GM21390 (cell line): ENCODE results near the gene IQSEC3.

Experiments used
- ATAC-seq: cut with Tn5 transposase; IDR thresholded peaks from one replicate; pipeline ENCODE4 v1.9.1; 2021; ENCODE audit not compliant: unreplicated experiment

IQSEC3 gene

DNA sequence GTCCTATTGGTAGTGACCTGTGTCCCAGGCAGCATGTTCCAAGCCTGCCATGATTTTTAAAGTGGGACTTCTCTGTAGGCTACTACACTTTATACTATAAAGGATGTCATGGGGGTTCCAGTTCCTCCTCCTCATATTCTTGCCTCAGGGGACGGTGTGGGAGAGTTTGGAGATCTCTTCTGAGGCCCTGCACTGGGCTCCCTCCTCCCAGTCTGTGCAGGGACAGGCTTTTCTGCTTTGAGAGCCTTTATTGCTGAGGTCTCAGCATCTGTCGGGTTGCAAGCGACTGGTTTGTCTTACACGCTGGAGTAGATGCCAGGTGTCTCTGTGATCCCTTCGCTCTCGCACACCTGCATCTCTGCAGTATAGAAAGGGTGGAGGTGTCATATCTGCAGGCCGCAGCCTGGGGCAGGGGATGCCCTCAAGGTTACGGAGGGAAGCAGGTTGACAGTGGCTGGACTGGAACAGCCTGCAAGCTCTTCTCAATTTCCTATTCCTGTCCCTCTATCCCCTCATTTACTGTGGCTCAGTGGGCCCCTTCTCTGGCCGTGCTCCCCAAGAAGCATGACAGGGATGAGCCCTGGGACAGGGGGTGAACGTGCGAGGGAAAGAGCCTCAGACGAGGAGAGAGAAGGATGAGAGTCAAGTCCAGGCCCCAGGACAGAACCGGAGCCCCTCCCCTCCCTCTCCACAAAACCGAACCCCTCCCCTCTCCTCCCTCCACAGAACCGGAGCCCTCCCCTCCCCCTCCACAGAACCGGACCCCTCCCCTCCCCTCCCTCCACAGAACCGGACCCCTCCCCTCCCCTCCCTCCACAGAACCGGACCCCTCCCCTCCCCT, 96.1 kb downstream of the IQSEC3 start:
- no peak for ATAC-seq

DNA sequence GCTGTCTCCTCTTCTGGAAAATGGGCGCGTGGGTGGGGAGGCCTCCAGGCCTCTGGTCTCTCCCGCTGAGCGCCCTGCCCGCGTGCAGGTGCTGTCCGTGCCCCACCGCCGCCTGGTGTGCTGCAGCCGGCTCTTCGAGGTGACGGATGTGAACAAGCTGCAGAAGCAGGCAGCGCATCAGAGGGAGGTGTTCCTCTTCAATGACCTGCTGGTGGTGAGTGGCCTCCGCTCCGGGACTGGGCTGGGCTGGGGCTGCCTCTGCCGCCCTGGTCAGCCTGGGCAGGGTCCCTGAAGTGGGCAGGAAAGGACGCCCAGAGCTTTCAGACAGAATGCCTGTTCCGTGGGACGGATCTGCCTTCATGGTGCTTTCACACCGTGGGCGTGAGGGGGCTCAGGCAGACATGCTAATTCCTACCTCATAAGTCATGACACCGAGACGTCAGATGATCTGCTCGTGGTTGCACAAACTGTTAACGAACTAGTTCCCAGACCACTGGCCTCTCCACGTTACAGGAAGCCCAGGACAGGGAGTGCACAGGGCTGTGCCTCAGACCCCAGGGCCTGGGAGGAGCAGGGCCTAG, 96.9 kb downstream of the IQSEC3 start:
- no peak for ATAC-seq

GRCh38 chr12:164207-164606, 97.6 kb downstream of the IQSEC3 start:
- ATAC-seq = no peak

DNA sequence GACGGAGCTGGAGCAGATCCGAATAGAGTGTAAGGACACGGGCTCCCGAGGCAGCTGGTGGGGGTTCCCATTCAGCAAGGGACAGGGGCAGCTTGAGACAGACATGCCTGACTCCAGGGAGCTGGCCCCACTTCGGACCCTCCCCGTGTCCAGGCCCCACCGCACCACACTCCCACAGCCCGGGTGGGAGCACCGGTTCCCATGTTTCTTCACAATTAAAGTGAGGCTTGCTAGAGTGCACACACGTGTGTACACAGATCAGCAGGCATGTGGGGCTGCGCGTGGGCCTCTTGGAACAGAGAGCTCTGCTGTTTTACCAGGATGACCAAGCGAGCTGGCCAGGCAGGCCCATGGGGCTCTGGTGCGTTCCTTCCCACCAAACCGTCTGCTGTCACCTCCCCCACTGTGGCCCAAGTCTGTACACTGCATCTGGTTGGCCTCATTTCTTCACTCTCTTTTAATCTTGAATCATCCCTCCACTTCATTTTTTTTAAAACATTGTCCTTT, 99.3 kb downstream of the IQSEC3 start:
- ATAC-seq = no peak

- ATAC-seq = no peak
Measured at GRCh38 chr12:166425-167075, 100.0 kb downstream of the IQSEC3 start.

DNA sequence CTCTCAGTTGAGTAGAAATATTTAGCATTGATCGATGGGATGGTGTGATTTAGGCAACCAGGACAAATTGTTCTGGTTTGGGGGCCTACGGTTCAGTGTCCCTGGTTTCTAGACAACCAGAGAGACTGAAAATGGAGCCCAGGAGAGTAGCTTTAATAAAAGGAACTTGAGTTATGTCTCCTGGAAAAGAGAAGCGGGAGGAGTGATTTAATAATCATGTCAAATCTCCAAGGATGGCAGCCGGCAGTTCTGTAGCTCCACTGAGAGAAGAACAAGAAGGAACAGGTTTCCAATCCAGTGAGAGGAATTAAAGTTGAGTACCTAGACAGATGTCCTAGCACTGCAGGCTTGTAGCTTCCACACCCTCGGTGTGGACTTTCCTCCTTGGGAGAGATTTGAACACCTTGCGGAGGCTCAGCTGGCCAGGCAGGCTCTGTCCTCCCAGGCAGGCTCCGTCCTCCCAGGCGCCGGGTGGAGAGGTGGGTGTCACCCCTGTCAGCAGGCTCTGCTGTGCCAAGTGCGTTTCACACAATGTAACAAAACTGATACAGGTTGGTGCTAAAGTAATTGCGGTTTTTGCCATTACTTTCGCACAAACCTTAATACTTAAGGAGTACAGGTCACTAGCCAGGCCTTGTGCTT, 101.5 kb downstream of the IQSEC3 start:
- no peak for ATAC-seq

- no peak for ATAC-seq
Measured at GRCh38 chr12:168763-169525, 102.4 kb downstream of the IQSEC3 start.

DNA sequence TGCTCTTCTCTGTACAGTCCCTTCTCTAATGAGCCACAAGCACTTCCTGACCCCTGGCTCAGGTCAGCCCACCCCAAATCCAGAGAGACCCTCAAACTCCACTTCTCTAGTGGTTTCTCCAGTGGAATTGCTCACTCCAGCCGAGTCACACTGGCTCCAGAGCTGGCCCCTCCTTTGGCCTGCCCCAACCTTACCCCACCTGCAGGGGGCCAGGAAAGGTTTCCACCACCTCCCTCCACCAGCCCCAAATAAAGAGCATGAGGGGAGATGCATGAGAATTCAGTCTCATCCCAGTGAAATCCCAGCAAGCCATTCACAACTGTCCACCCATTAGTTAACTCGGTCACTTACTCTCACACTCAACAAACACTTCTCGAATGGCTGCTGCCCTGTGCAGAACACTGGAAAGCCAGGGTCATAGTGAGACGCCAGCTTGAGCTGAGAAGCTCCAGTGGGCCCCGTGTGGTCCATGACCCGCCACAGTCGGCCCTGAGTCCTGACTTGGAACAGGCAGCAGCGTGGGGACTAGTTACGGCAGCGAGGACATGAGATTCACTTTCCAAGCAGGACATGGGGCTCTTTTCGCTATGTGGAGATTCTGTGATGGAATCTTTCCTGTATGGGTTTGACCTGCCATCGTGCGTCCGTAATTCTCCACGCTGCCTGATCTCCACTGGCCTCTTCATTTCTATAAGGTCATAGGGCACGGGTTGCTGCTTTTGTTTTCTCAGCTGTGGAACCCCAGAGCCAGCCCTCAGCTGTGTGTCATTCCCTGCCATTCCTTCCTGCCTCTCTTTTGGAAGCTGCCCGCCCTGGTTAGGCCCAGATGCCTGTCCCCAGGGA, 103.2 kb downstream of the IQSEC3 start:
- ATAC-seq = no peak

- ATAC-seq = no peak
Measured at GRCh38 chr12:170371-171225, 104.0 kb downstream of the IQSEC3 start.

DNA sequence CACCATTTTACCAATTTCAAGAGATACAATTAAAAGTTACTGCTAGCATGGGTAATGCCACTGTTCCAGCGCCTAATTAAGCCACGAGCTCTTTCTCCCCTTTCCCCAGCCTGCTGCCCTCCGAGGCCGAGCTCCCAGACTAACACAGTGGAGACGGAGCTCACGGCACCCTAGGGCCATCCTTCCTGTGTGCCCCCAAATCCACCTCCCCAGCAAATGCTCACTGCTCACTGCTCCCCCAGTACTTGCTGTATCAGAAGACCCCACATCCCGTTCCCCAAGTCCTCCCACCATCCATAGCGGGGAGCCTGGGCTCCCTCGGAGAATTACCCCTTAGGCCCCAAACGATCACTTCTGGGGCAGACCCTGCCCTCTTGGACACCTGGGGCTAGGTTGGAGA, 104.7 kb downstream of the IQSEC3 start:
- no peak for ATAC-seq

- ATAC-seq = no peak
Measured at GRCh38 chr12:171743-172676, 105.4 kb downstream of the IQSEC3 start.

DNA sequence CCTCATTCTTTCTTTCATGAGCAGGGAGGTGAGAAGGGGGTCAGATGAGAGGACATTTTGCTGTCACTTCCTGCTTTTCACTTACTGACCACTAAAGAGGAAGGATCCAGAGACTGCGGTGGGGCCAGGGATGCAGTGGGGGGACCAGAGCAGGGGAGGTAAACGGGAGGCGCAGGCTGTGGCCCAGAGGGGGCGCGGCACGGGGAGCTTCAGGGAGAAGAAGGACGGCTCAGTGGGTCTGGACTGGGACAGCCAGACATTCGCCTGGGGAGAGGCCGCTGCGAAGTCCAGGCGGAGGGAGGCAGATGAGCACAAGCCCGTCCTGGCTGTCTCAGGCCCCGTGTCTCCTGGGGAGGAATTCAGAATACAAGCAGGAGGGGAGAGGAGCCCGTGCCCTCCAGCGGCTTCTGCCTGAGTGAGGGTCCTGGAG, 106.2 kb downstream of the IQSEC3 start:
- ATAC-seq = no peak

DNA sequence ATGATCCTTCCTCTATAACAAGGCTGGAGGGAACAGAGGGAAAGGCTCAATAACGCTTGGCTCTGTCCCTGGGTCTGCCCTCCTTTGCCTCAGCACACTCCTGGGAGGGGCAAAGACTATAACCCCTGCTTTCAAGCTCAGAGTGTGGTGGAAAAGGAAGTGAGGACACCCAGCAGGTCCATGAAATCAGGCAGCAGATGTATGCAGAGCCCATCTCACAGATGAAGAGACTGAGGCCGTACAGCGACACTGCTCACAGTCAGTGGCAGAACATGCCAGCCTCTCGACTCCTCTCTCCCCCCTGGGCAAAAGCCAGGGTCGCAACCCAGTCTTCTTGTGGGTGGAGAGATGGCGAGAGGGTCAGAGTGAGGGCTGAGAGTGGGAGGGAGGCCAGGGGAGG, 107.6 kb downstream of the IQSEC3 start:
- ATAC-seq = no peak

GRCh38 chr12:174596-174995, 108.0 kb downstream of the IQSEC3 start:
- ATAC-seq = no peak

DNA sequence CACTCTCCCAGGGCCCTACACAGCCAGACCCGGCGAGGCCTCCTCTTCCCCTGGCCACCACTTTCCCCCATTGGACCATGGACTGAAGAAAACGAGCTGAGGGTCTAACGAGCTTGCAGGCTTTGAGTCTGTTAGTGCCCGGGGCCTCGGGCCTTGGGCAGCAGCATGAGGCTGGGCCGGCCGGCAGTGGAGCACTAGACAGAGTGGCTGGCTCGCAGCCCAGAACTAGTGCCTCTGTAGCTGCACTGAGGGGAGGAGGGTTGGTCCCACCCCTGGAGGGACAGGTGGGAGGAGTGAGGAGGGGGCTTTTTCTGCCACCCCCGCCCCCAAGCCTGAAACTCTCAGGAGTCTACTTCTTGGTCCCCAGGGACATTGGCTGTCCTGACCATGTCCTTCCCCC, 108.7 kb downstream of the IQSEC3 start:
- no peak for ATAC-seq

- no peak for ATAC-seq
Measured at GRCh38 chr12:175759-176158, 109.2 kb downstream of the IQSEC3 start.

DNA sequence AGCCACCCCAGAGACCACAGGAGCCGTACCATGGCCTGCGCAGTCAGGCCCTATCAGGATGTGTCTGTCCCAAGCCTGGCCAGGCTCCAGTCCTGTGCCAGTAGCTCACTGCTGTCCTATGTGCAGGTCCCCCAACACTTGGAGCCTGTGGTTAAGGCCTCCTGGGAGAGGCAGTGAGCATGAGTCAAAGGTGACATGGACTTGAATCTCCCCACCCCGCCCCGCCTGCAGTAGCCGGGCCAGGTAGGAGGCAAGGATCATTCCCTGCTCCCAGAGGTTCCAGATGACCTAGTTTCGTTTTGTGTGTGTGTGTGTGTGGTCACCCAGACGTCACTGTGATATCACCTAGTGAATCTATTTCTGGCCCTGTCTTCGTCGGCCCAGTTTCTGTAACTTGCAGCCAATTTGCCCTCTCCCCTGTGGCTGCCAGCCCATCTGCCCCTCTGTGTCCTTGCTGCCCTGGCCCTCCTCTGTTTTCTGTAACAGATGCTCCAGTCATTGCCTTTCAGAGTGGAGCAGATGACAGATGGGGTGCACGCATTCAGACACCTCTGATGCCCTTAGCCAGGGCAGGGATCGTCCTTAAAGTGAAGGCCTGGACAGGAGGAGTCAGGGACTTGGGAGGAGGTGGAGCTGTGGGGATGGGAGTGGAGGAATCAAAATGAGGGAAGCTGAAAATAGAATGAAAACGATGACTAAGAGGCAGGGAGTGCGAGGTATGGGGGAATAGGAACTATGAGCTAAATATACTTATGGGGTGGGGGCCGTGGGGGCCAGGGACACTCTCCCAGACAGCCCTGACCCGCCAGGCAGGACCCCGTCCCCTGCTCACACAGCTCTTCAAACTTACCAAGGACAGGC, 110.0 kb downstream of the IQSEC3 start:
- no peak for ATAC-seq
